ENCODE data around the gene ABI3BP. TPM values are rescaled to one million over a fixed set of nuclear protein-coding genes. Genes with fewer than 3 reads are reported as not detected.

Gene ABI3BP
- total RNA-seq, 1 experiment from 2014 or later: 0.10 TPM

DNA sequence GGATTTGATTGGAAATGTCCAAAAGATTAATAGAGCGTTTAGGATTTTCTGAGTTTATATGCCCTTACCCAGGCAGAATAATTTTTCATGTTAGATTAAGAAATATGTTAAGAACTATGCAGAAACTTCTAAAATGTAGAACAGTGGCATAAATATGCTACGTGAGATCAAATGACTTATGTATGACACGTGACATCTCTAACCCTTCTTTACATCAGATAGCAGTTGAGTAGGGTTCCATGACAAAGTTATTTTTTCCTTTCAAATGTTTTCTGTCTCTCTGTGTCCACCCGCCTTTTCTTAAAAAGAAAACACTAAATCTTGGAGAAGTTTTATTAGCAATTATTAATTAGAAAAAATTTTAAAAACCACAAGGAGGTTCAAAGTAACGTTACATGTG is 292.5 kb downstream of the ABI3BP start:
- no peak for DNase-seq (ENCODE audit: low read depth)
- in situ Hi-C loops (cut with HindIII; ENCODE audit: low pct_unique_long_range_greater_than_20kb, low sequenced_read_pairs): no loop called here
